Uterus (tissue), 4 donors: ENCODE data around the gene VWF. TPM values are rescaled to one million over a fixed set of nuclear protein-coding genes. Genes with fewer than 3 reads are reported as not detected.
"Not testable (repeated sequence)": the region's sequence is repeated elsewhere in the genome, so short reads cannot be mapped to it uniquely, and the experiment has no call there.

Experiments used
- DNase-seq, 2 donors: peaks; one replicate each; pipeline ENCODE4 v3.0.0-alpha.2; 2019 to 2020
- H3K27ac ChIP-seq, 2 donors: fragments of 200-600 bp; sonication (generic); 1 replicate in 1 of 2; 2 replicates in 1 of 2; pipeline ENCODE4 v1.5.1; 2016 to 2018
- H3K27me3 ChIP-seq, 2 donors: fragments of 200-600 bp; sonication (generic); one replicate each; pipeline ENCODE4 v1.5.1; 2018 to 2019; ENCODE audit warnings: control low read depth in 1 of 2
- H3K36me3 ChIP-seq, 2 donors: fragments of 200-600 bp; sonication (generic); one replicate each; pipeline ENCODE4 v1.5.1; 2019; ENCODE audit warnings: control low read depth in 1 of 2
- H3K4me1 ChIP-seq, 2 donors: fragments of 200-600 bp; sonication (generic); one replicate each; pipeline ENCODE4 v1.5.1; 2018 to 2019; ENCODE audit warnings: control low read depth in 1 of 2
- H3K4me3 ChIP-seq, 2 donors: fragments of 200-600 bp; sonication (generic); 1 replicate in 1 of 2; 2 replicates in 1 of 2; pipeline ENCODE4 v1.5.1; 2018 to 2019; ENCODE audit warnings: mild to moderate bottlenecking in 1 of 2
- H3K9me3 ChIP-seq, 2 donors: fragments of 200-600 bp; sonication (generic); one replicate each; pipeline ENCODE4 v1.5.1; 2019; ENCODE audit warnings: control low read depth in 1 of 2
- CTCF ChIP-seq, 4 experiments: fragments of 200-600 bp in 2 of 4; fragments of 450-650 bp in 2 of 4; sonication (generic) in 2 of 4; IDR thresholded peaks; one replicate each; pipeline ENCODE4 v1.5.1; 2016 to 2019; ENCODE audit warnings: antibody characterized with exemption in 4 of 4, mild to moderate bottlenecking in 2 of 4, moderate library complexity in 1 of 4
- POLR2A ChIP-seq, 2 donors: fragments of 450-650 bp; IDR thresholded peaks; one replicate each; pipeline ENCODE4 v1.6.1; 2016; ENCODE audit warnings: antibody characterized with exemption in 2 of 2, mild to moderate bottlenecking in 1 of 2, moderate library complexity in 1 of 2
- intact Hi-C: fragments of 100-400 bp; cut with DNase I; formaldehyde crosslinking; loops from one replicate; pipeline ENCODE4 v1.15.1; 2023; ENCODE audit warnings: low total_unique reads
- total RNA-seq, 4 donors: library from RNA; depleted of rRNA in 3 of 4; stranded (reverse); fragments of >200 nt in 3 of 4; gene quantifications; one replicate each; pipeline versions ENCODE4 v1.1.0 to v1.2.4, GENCODE V29; 2014 to 2023
- donor health status: DM: yes; HTN: yes; CAD: no.

VWF gene
- total RNA-seq, 4 donors from 2014 or later, result 122 to 949 (median 380) TPM

- H3K36me3 ChIP-seq, result no peaks in the 10 kb centered on the region
- intact Hi-C loops, result no loop called here
Observed at GRCh38 chr12:6104027-6104426, 20.4 kb downstream of the VWF start.

GRCh38 chr12:6102021-6102420 lies 22.4 kb downstream of the VWF start:
- H3K9me3 ChIP-seq, H3K27me3 ChIP-seq, H3K27ac ChIP-seq, H3K36me3 ChIP-seq, DNase-seq, H3K4me1 ChIP-seq, intact Hi-C loops, H3K4me3 ChIP-seq: not testable (repeated sequence)

More at GRCh38 chr12:6104027-6104426, 20.4 kb downstream of the VWF start:
- no peak overlapping the region for H3K27ac ChIP-seq
- H3K27me3 ChIP-seq, result no peaks in the 10 kb centered on the region
- no peaks in the 10 kb centered on the region for H3K4me1 ChIP-seq
- H3K9me3 ChIP-seq, result no peaks in the 10 kb centered on the region
- TF ChIP-seq POLR2A (IDR thresholded peaks at IDR 0.05), result no peak
- TF ChIP-seq CTCF (IDR thresholded peaks at IDR 0.05), result no peak
- no peak overlapping the region for H3K4me3 ChIP-seq
- DNase-seq, result no peak

GRCh38 chr12:6099316-6099715 lies 25.2 kb downstream of the VWF start:
- Histone ChIP-seq H3K9me3 (no peaks in the 10 kb centered on the region), H3K27ac (no peak overlapping the region), H3K36me3 (no peaks in the 10 kb centered on the region), H3K4me3 (no peak overlapping the region), H3K27me3 (no peaks in the 10 kb centered on the region), H3K4me1 (no peaks in the 10 kb centered on the region)
- intact Hi-C loops, result no loop called here
- no peak for DNase-seq
- no peak for TF ChIP-seq POLR2A (IDR thresholded peaks at IDR 0.05)
- TF ChIP-seq CTCF (IDR thresholded peaks at IDR 0.05), result no peak

GRCh38 chr12:6097411-6097810 lies 27.1 kb downstream of the VWF start:
- intact Hi-C loops, result no loop called here
- no peak overlapping the region for H3K27ac ChIP-seq
- H3K4me1 ChIP-seq, result no peaks in the 10 kb centered on the region
- no peaks in the 10 kb centered on the region for H3K27me3 ChIP-seq
- TF ChIP-seq POLR2A (IDR thresholded peaks at IDR 0.05), result no peak
- TF ChIP-seq CTCF (IDR thresholded peaks at IDR 0.05), result no peak
- no peak overlapping the region for H3K4me3 ChIP-seq
- DNase-seq, result no peak
- H3K9me3 ChIP-seq, result no peaks in the 10 kb centered on the region
- H3K36me3 ChIP-seq, result no peaks in the 10 kb centered on the region

- H3K27ac ChIP-seq, result no peak overlapping the region
- intact Hi-C loops, result no loop called here
Observed at GRCh38 chr12:6096527-6096926, 27.9 kb downstream of the VWF start.

More at GRCh38 chr12:6096527-6096926, 27.9 kb downstream of the VWF start:
- Histone ChIP-seq H3K4me3 (no peak overlapping the region), H3K4me1 (no peaks in the 10 kb centered on the region), H3K9me3 (no peaks in the 10 kb centered on the region), H3K27me3 (no peaks in the 10 kb centered on the region), H3K36me3 (no peaks in the 10 kb centered on the region)
- DNase-seq, result no peak
- no peak for TF ChIP-seq POLR2A (IDR thresholded peaks at IDR 0.05)
- TF ChIP-seq CTCF (IDR thresholded peaks at IDR 0.05), result no peak
